NCI-H2196 treated with DMSO at 0.1 percent for 48 hours (cell line): ENCODE measurements around the gene KCNAB1.
A peak's percentile ranks its signal among the peaks of the same experiment; 100 is the strongest.
"Not testable (repeated sequence)": the region's sequence is repeated elsewhere in the genome, so short reads cannot be mapped to it uniquely, and the experiment has no call there.

Experiments
- DNase-seq: peaks from one replicate; lab custom pipeline; 2025; ENCODE audit not compliant: unreplicated experiment; lab: John Stamatoyannopoulos, UW

The KCNAB1 gene

DNA sequence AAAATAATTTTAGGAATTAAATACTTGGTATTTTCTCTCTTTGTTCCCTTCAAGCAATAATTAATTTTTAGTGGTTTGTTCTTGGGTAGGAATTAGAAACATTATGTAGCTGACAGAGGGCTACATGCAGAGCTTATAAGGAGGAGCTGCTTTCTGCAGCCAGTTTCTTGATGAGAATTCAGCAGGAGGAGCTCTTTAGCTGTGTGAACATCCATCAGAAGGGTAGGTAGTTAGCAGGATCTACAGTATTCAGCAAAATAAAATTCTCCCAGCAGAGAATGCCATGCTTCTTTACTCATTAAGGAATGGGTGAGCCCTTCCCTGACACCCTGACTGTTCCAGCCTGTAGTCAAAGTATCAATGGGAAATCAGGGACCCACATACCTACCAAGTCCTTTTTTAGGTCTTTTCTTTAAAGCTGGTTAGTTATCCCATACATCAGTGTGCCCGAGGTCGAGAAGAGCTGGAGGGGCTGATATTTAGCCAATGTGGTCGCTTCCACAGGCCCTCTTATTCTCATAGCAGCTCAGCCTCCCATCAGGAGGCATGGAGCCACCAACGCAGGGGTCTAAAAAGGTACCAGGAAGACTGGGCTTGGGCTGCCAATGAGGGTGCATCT is 54.0 kb downstream of the KCNAB1 start:
- DNase-seq = no peak

DNA sequence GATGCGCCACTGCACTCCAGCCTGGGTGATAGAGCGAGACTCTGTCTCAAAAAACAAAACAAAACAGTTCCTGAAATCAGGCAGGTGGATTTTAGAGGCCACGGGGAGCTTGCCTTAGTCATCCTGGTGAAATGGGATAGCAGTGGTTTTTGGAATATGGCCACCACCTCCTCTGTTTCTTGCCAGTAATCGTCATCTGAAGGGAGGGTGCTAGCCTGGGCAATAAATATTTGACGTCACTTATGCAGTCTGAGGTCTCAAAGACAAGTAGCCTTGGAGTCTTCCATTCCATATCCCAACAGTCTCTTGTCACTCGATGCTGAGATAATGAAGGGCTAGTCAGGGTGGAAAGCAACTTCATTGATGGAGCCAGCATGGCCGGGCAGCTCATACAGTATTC is 55.2 kb downstream of the KCNAB1 start:
- peak; percentile 56 for DNase-seq

- peak; percentile 24 for DNase-seq
Measured at GRCh38 chr3:156176048-156176447, 55.7 kb downstream of the KCNAB1 start.

DNA sequence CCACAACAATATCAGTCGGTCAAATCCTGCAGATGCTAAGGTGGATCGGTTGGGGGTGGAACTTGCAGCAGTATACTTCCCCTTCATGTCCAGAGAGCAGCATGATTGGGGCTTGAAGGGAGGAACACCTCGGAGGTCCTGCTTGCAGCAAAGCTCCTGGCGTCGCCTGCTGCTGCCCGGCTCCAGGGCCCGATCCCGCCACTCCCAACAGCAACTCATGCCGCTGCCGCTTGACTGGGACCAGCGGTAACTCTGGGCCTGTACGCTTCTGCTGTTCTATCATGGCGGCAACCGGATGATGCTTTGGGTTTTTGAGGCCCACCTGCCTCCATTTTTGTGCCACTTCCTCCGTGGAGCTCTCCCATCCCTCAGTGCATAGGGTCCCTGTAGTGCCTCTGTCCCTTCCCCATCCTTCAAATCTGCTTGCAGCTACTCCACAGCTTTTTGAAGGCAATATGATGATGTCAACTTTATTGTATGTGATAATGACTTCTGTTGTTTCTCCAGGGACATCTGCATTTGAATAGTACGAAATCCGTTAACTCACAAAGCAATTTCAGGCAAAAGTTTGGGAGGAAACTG is 56.3 kb downstream of the KCNAB1 start:
- DNase-seq = no peak

GRCh38 chr3:156180077-156180476 is 59.7 kb downstream of the KCNAB1 start:
- DNase-seq = no peak

- DNase-seq = no peak
Measured at GRCh38 chr3:156181509-156181908, 61.1 kb downstream of the KCNAB1 start.

- DNase-seq = no peak
Measured at GRCh38 chr3:156183396-156183795, 63.0 kb downstream of the KCNAB1 start.

DNA sequence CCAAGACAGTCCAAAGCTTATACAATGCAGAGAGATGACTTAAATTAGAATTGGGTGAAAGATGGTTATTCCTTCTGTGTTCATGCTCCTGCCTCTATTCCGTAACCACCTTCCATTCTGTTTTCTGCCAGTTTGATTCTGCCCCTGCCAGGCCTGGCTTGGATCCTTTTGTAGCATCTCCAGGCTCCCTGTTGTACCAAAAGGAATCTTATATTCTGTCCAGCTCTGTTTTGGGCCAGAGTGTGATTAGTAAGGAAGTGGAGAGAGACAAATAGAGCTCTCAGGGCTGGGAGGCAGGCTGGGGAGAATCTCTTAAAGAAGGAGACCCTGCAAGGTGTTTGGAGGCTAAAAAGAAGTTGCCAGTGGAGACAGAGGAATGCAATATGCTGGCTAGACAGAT is 63.8 kb downstream of the KCNAB1 start:
- DNase-seq = no peak

- DNase-seq = no peak
Measured at GRCh38 chr3:156187146-156187769, 66.9 kb downstream of the KCNAB1 start.

DNA sequence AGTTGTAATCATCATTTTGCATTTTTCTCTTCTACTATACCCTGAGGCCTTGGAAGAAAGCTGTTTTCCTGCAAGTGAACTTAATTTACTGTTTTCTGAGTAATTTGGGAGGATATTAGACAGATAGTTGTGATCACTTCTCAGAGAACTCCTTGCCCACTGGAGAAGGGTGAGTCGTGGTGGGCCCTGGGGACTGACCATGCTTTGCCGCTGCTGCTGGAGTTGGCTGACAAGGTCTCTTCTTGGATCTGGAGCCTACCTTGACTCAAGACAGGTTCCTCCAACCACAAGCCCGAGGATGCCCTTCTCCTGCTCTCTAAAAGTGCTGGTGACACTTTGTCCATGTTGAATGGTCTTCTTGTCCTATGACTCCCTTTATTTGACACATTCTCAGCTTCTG is 68.4 kb downstream of the KCNAB1 start:
- no peak for DNase-seq

- no peak for DNase-seq
Measured at GRCh38 chr3:156189927-156190326, 69.5 kb downstream of the KCNAB1 start.

GRCh38 chr3:156194945-156195344 is 74.6 kb downstream of the KCNAB1 start:
- not testable (repeated sequence) for DNase-seq

GRCh38 chr3:156197152-156197551 is 76.8 kb downstream of the KCNAB1 start:
- DNase-seq = not testable (repeated sequence)

GRCh38 chr3:156201411-156202405 is 81.3 kb downstream of the KCNAB1 start:
- no peak for DNase-seq

- DNase-seq = no peak
Measured at GRCh38 chr3:156206157-156206556, 85.8 kb downstream of the KCNAB1 start.

- no peak for DNase-seq
Measured at GRCh38 chr3:156207802-156208685, 87.7 kb downstream of the KCNAB1 start.

GRCh38 chr3:156209631-156210335 is 89.4 kb downstream of the KCNAB1 start:
- DNase-seq = no peak

- no peak for DNase-seq
Measured at GRCh38 chr3:156211583-156211982, 91.2 kb downstream of the KCNAB1 start.

- DNase-seq = no peak
Measured at GRCh38 chr3:156214676-156215075, 94.3 kb downstream of the KCNAB1 start.

DNA sequence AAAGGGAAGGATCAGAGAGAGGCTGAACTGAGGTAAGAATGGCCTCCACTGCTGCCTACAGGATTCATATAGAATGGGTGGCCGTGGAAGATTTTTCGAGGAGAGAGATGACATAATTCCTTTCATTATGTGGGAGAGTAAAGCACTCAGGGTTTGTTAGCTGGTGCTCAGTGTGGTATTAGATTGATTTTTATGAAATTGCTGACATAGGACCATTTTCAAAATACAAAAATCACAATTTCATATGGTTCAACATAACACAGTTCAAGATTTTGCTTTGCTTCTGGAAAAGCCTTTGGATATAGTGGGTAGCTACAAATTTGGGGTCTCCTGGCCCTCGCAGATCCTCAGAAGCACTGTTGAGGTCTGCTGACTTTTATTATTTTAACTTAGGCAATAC is 95.4 kb downstream of the KCNAB1 start:
- DNase-seq = no peak
